GM12873 (cell line): Measurements from ENCODE around the gene BORCS5.

Experiments used
- TF ChIP-seq, protein P1 (sequence below): IDR thresholded peaks from 2 replicates; pipeline ENCODE4 v1.5.1; 2012; ENCODE audit warnings: low read depth, mild to moderate bottlenecking, moderate library complexity, low read length, control low read depth; ENCODE audit not compliant: insufficient read depth; ENCODE audit errors: missing control alignments

The BORCS5 gene

DNA sequence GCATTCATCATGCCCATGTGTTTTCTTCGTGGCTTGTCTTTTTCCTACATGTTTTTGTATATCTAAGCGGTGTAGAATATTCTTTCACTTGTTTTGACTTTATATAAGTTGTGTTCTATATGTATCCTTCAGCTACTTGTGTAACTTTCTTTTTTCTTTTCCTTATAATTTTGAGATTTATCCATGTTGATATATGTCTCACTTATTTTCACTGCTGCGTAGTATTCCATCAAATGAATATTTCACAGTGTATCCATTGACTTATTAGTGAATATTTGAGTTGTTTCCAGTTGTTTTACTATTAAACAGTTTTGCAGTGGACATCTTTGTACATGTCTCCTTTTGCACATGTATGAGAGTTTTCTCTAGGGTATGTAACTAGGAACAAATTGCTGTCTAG, 43.9 kb downstream of the BORCS5 start:
- TF ChIP-seq, protein P1, sequence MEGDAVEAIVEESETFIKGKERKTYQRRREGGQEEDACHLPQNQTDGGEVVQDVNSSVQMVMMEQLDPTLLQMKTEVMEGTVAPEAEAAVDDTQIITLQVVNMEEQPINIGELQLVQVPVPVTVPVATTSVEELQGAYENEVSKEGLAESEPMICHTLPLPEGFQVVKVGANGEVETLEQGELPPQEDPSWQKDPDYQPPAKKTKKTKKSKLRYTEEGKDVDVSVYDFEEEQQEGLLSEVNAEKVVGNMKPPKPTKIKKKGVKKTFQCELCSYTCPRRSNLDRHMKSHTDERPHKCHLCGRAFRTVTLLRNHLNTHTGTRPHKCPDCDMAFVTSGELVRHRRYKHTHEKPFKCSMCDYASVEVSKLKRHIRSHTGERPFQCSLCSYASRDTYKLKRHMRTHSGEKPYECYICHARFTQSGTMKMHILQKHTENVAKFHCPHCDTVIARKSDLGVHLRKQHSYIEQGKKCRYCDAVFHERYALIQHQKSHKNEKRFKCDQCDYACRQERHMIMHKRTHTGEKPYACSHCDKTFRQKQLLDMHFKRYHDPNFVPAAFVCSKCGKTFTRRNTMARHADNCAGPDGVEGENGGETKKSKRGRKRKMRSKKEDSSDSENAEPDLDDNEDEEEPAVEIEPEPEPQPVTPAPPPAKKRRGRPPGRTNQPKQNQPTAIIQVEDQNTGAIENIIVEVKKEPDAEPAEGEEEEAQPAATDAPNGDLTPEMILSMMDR: no peak

DNA sequence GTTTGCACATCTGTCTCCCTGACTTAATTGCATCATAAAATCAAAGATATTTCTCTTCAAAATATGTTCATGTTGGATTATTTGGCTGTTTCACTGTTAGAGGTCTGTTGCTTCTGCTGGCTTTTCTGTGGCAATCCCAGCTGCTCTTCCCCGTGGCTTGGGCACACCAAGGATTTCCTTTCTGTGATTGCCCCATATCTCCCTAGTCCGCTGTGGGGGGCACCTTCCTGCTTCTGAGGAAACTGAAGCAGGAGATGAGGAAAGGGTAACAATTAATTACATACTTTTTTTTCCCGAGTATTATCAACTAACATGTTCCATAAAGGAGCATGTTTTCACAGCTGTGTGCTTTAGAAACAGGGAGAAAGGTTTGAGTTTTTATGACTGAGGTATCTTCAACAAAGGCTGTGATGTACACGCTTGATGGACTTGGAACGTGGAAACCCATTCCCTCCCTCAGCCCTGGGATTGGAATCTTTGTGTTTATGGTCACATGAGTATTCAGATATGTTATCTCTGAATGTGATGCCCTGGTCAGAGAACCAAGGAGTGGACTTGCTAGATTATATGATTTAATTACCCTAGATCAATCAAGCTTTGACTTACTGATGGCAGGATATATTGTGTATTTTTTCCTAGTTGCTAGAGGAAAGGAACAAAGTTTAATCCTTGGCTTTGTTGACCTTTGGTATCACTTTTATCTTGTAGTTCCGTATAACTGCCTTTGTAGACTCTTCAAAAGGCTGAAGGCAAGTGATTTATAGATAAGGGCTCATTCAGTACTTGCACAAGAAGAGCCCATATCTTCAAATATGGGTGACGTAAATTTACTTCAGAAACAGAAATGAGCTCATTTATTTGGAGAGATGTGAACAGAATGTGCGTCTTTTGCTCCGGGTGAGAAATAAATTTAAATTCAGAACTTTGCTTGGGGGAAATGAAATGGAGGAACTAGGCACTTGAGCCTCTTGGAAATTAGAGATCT, 46.7 kb downstream of the BORCS5 start:
- TF ChIP-seq, protein P1: no peak

DNA sequence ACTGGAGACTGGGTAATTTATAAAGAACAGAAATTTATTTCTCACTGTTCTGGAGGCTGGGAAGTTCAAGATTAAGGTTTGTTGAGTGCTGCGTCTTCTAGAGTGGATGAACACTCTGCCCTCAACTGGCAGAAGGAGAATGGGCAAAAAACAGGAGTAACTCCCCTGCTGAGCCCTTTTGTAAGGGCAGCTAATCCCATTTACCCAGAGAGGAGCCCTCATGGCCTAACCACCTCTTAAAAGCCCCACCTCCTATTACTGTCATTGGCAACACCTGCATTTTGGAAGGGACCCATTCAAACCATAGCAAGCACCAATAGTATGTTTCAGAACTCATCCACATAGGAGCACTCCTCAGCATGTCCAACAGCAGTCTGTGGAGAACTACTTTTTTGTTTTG, 47.4 kb downstream of the BORCS5 start:
- TF ChIP-seq, protein P1: no peak

DNA sequence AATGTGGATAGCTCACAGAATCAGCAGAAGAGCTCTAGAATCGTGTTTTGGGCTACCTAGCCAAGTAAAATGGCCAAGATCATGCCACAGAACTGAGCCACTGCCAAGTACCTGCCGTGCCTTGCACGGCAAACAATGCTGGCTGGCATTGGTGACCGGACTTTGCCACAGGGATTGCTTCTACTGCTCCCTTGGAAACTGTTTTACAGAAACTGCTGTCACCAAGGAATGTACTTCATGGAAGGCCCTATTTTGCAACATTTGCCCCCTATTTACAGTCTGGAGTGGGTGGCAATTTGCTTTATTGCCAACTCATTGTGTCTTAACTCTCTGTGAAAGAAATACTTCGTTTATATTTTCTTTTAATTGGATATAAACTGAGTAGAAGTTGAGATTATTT, 49.0 kb downstream of the BORCS5 start:
- TF ChIP-seq, protein P1: no peak

DNA sequence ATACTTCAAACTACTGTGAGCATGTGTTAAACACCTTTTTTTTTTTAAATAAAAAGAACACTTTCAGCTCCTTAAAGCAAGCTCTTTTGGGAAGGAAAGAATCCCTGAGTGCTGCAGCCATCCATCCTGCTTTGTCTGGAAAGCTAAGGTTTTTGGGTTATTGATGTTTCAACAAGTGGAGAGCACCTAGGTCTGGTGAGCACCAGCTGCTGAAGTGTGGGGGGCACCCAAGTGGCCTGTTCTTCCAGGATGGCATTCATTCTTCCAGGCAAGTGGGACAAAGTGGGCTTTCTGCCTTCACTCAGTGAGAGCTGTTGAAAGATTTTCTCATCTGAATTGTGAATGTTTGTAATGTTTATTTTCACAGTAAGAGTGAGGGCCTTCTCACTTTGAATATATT, 49.9 kb downstream of the BORCS5 start:
- TF ChIP-seq, protein P1: no peak

DNA sequence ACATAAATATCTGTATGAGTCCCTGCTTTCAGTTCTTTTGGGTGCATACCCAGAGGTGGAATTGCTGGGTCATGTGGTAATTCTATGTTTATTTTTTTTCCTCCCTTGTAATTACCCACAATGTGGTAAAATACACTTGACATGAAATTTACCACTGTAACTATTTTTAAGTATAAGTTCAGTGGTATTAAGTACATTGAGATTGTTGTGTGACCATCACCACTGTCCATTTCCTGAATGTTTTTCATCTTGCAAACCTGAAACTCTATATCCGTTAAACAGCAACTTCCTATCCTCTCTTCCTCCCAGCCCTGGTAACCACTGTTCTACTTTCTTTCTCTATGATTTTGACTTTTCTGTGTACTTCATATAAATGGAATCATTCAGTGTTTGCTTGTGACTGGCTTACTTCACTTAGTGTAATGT, 51.4 kb downstream of the BORCS5 start:
- TF ChIP-seq, protein P1: no peak

DNA sequence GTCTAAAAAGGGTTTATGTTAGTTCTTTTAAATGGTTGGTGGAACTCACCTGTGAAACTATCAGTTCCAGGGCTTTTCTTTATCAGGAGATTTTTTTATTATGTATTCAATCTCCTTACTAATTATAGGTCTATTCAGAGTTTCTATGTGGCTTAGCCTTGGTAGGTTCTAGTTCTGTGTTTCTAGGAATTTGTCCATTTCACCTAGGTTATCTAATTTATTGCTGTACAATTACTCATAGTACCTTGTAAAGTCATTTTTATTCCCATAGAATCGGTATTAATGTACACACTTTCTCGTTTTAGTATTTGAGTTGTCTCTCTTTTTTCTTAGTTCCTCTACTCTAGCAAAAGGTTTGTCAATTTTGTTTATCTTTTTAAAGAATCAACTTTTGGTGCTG, 59.0 kb downstream of the BORCS5 start:
- TF ChIP-seq, protein P1: no peak
